CD14-positive monocyte (primary cell): ENCODE measurements around the gene GSTM4. TPM values are rescaled to one million over a fixed set of nuclear protein-coding genes. Genes with fewer than 3 reads are reported as not detected.

Source experiments
- DNase-seq, 3 donors: peaks; one replicate each; pipeline ENCODE4 v3.0.0-alpha.2; 2011 to 2022
- H2AFZ ChIP-seq: 2 replicates; pipeline ENCODE4 v1.6.0; 2012; ENCODE audit warnings: mild to moderate bottlenecking, low read depth, low read length, inconsistent platforms; ENCODE audit not compliant: insufficient read depth, poor library complexity, severe bottlenecking
- H3K27ac ChIP-seq, 2 donors: 1 replicate in 1 of 2; 2 replicates in 1 of 2; pipeline ENCODE4 v1.5.1; 2012 to 2013; ENCODE audit warnings: low read length in 2 of 2, control low read depth in 1 of 2, inconsistent platforms in 1 of 2, low read depth in 1 of 2, mild to moderate bottlenecking in 1 of 2
- H3K27me3 ChIP-seq, 2 donors: one replicate each; pipeline versions ENCODE4 v1.6.0 to v1.6.1; 2011 to 2013; ENCODE audit warnings: low read length in 2 of 2; ENCODE audit not compliant: control insufficient read depth in 2 of 2, insufficient read depth in 2 of 2
- H3K36me3 ChIP-seq, 2 donors: replicated peaks in 1 of 2; 1 replicate in 1 of 2; 2 replicates in 1 of 2; pipeline versions ENCODE4 v1.5.1 to v1.6.1; 2012 to 2013; ENCODE audit warnings: low read length in 2 of 2, control low read depth in 1 of 2, inconsistent platforms in 1 of 2, mild to moderate bottlenecking in 1 of 2; ENCODE audit not compliant: insufficient read depth in 2 of 2, control insufficient read depth in 1 of 2
- H3K4me1 ChIP-seq, 2 donors: 1 replicate in 1 of 2; 2 replicates in 1 of 2; pipeline versions ENCODE4 v1.5.1 to v1.6.1; 2012 to 2013; ENCODE audit warnings: low read length in 2 of 2, control low read depth in 1 of 2, inconsistent platforms in 1 of 2, mild to moderate bottlenecking in 1 of 2, moderate library complexity in 1 of 2; ENCODE audit not compliant: insufficient read depth in 2 of 2, control insufficient read depth in 1 of 2
- H3K4me2 ChIP-seq: replicated peaks from 2 replicates; pipeline ENCODE3; 2012; ENCODE audit warnings: low read length, moderate library complexity, mild to moderate bottlenecking; ENCODE audit not compliant: poor library complexity, severe bottlenecking; ENCODE audit errors: extremely low read depth
- H3K4me3 ChIP-seq, 3 experiments: fragments of 200-600 bp in 1 of 3; sonication (generic) in 1 of 3; replicated peaks in 1 of 3; 1 replicate in 2 of 3; 2 replicates in 1 of 3; pipeline ENCODE4 v1.5.1; 2011 to 2013; ENCODE audit warnings: low read length in 3 of 3, mild to moderate bottlenecking in 3 of 3, control low read depth in 2 of 3, low read depth in 2 of 3, inconsistent platforms in 1 of 3, moderate library complexity in 1 of 3
- H3K79me2 ChIP-seq: 2 replicates; pipeline ENCODE4 v1.6.0; 2012; ENCODE audit warnings: mild to moderate bottlenecking, control low read depth, inconsistent platforms, low read length, moderate library complexity; ENCODE audit not compliant: insufficient read depth
- H3K9ac ChIP-seq: 2 replicates; pipeline ENCODE4 v1.6.0; 2017; ENCODE audit warnings: low read length, mild to moderate bottlenecking; ENCODE audit not compliant: insufficient read depth, poor library complexity, severe bottlenecking
- H3K9me3 ChIP-seq, 2 donors: replicated peaks in 1 of 2; 1 replicate in 1 of 2; 2 replicates in 1 of 2; pipeline versions ENCODE4 v1.5.1 to v1.6.1; 2012 to 2013; ENCODE audit warnings: low read length in 2 of 2, control low read depth in 1 of 2; ENCODE audit not compliant: control insufficient read depth in 1 of 2, insufficient read depth in 1 of 2
- H4K20me1 ChIP-seq: 2 replicates; pipeline ENCODE4 v1.6.0; 2012; ENCODE audit warnings: mild to moderate bottlenecking, low read length, control low read depth, moderate library complexity; ENCODE audit not compliant: insufficient read depth
- H3K27ac Mint-ChIP-seq, 7 donors: one replicate each; pipeline ENCODE4 v1.8.0; 2020; ENCODE audit warnings: mild to moderate bottlenecking in 7 of 7, mixed read lengths in 7 of 7, moderate library complexity in 6 of 7, inconsistent platforms in 2 of 7
- H3K27me3 Mint-ChIP-seq, 3 donors: one replicate each; pipeline ENCODE4 v1.8.0; 2021 to 2022; ENCODE audit warnings: low read depth in 3 of 3, mild to moderate bottlenecking in 3 of 3, mixed read lengths in 3 of 3, moderate library complexity in 3 of 3, inconsistent platforms in 1 of 3
- H3K36me3 Mint-ChIP-seq, 2 donors: one replicate each; pipeline ENCODE4 v1.8.0; 2020; ENCODE audit warnings: mixed read lengths in 2 of 2, inconsistent platforms in 1 of 2, mild to moderate bottlenecking in 1 of 2
- H3K4me1 Mint-ChIP-seq: one replicate; pipeline ENCODE4 v1.8.0; 2020; ENCODE audit warnings: mild to moderate bottlenecking, mixed read lengths
- H3K4me3 Mint-ChIP-seq, 2 donors: one replicate each; pipeline ENCODE4 v1.8.0; 2020; ENCODE audit warnings: mild to moderate bottlenecking in 2 of 2, mixed read lengths in 2 of 2, moderate library complexity in 1 of 2
- H3K9me3 Mint-ChIP-seq, 7 donors: one replicate each; pipeline ENCODE4 v1.8.0; 2020 to 2022; ENCODE audit warnings: mixed read lengths in 7 of 7, mild to moderate bottlenecking in 6 of 7, moderate library complexity in 6 of 7, inconsistent platforms in 2 of 7
- WGBS: methylation state at CpG from one replicate; pipeline ENCODE4 v1.1.5; 2013; ENCODE audit warnings: missing lambda C conversion rate; ENCODE audit not compliant: insufficient coverage; 5-methylcytosine and 5-hydroxymethylcytosine counted together
- intact Hi-C, 2 donors: fragments of 100-400 bp; cut with micrococcal nuclease; formaldehyde crosslinking; loops; one replicate each; pipeline versions ENCODE4 v1.15.0 to v1.15.1; 2023
- polyA plus RNA-seq, 3 donors: library from polyadenylated mRNA; depleted of rRNA in 1 of 3; unstranded in 2 of 3; stranded (reverse) in 1 of 3; fragments of 300-500 nt in 2 of 3; fragments of >200 nt in 1 of 3; fragmentation: Illumina TruSeq in 2 of 3; gene quantifications; 1 replicate in 2 of 3; 2 replicates in 1 of 3; pipeline ENCODE4 v1.2.3, GENCODE V29; 2012 to 2021
- TF ChIP-seq, protein P1 (sequence below): fragments of 200-600 bp; IDR thresholded peaks from one replicate; pipeline ENCODE4 v1.8.0; 2022; ENCODE audit warnings: antibody characterized with exemption, mild to moderate bottlenecking

The GSTM4 gene
- polyA plus RNA-seq, 3 donors: 11.9 to 22.9 (median 15.9) TPM

DNA sequence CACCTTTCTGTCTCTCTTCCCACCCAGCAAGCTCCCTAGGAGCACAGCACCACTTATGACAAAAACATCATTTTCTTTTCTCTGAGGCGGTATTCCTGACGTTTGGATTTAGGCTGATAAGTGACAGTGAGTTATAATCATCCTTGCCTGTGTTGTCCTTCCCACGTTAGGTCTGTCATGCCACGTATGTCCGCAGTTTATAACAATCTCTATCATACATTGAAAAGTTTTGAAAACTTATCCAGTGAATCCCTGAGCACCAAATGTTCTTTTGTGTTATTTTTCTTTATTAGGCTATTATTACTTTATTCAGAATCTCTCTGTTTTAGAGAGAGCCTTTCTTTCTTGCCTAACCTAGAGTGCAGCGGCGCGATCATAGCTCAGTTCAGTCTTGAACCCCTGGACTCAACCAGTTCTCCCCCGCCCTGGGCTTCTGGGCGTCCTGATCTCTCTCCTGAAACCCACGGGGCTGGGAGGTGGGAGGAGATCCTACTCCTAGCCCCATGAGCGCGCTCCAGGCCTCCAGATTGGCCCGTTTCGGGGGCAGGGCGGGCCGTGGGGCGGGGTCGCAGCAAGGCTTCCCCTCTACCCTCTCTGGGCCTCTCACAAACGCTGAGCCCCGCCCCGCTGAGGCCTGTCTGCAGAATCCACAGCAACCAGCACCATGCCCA, 11.7 kb downstream of the GSTM4 start, which contains the start of gene GSTM2:
GSTM2 (plus strand) TSS at position 606 of the 671 bp plus-strand sequence; CDS start at position 665, 59 bp downstream.
- H3K27ac ChIP-seq: no peak within 1 kb of the TSS
- Mint-ChIP-seq H3K27me3 (peaks cover 3 to 10% (median 4%) of the 10 kb centered on the region in 3 donors), H3K27ac (peak within 1 kb of the TSS in 2 of 7 donors; percentile 22 to 46), H3K4me1 (peaks cover 22% of the 10 kb centered on the region), H3K9me3 (peaks cover 0 to 8% (median 0%) of the 10 kb centered on the region in 7 donors), H3K4me3 (peak within 1 kb of the TSS; percentile 77 to 85), H3K36me3 (peaks cover 2 to 3% of the 10 kb centered on the region in 2 donors)
- TF ChIP-seq, protein P1, sequence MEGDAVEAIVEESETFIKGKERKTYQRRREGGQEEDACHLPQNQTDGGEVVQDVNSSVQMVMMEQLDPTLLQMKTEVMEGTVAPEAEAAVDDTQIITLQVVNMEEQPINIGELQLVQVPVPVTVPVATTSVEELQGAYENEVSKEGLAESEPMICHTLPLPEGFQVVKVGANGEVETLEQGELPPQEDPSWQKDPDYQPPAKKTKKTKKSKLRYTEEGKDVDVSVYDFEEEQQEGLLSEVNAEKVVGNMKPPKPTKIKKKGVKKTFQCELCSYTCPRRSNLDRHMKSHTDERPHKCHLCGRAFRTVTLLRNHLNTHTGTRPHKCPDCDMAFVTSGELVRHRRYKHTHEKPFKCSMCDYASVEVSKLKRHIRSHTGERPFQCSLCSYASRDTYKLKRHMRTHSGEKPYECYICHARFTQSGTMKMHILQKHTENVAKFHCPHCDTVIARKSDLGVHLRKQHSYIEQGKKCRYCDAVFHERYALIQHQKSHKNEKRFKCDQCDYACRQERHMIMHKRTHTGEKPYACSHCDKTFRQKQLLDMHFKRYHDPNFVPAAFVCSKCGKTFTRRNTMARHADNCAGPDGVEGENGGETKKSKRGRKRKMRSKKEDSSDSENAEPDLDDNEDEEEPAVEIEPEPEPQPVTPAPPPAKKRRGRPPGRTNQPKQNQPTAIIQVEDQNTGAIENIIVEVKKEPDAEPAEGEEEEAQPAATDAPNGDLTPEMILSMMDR: no peak
- no peaks in the 10 kb centered on the region for H3K36me3 ChIP-seq
- H3K9me3 ChIP-seq: no peaks in the 10 kb centered on the region
- peak within 1 kb of the TSS; percentile 77 for H3K4me2 ChIP-seq
- H3K4me3 ChIP-seq: peak within 1 kb of the TSS; percentile 19 to 61 (median 24)
- intact Hi-C loops: no loop called here
- 0% methylated on average over 3 of the region's 22 CpGs for WGBS
- H3K9ac ChIP-seq: no peak within 1 kb of the TSS
- H2AFZ ChIP-seq: peak within 1 kb of the TSS; percentile 75
- H3K4me1 ChIP-seq: peaks cover 9 to 12% of the 10 kb centered on the region in 2 donors
- no peaks in the 10 kb centered on the region for H4K20me1 ChIP-seq
- H3K27me3 ChIP-seq: no peaks in the 10 kb centered on the region
- peak; percentile 50 to 55 (median 55) for DNase-seq
- no peaks in the 10 kb centered on the region for H3K79me2 ChIP-seq

DNA sequence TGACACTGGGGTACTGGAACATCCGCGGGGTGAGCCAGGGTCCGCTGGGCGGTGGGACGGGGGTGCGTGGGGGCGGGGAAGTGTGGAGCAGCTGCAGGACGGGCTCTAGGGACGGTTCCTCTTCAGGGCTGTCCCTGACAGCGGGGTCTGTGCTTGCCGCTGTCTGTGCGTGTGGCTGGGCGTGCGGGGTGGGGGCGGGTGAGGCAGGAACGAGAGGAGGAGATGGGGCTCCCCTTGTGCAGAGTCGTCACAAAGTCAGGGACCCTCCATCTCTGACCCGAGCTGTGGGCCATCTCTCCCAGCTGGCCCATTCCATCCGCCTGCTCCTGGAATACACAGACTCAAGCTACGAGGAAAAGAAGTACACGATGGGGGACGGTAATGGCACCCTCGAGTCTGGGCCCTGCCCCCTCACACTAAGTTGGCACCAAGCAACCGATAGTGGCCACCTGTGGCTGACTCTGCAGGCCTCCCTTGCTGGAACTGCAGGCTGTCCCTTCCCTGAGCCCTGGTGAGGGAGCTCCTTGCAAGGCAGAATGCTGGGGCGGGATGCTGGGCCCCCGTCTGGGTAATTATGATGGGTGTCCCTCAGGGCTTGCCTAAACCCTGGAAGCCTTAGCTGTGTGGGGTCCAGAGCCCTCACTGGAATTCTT, 12.3 kb downstream of the GSTM4 start:
- Histone ChIP-seq H3K4me3 (peak overlapping the region; percentile 19 to 61 (median 24)), H3K9me3 (no peaks in the 10 kb centered on the region), H3K27ac (no peak overlapping the region), H3K4me1 (peaks cover 9 to 12% of the 10 kb centered on the region in 2 donors), H3K27me3 (no peaks in the 10 kb centered on the region), H3K4me2 (peak overlapping the region; percentile 77), H3K36me3 (no peaks in the 10 kb centered on the region), H4K20me1 (no peaks in the 10 kb centered on the region), H3K9ac (no peak overlapping the region), H3K79me2 (no peaks in the 10 kb centered on the region), H2AFZ (peak overlapping the region; percentile 75)
- Mint-ChIP-seq H3K27me3 (peaks cover 3 to 10% (median 4%) of the 10 kb centered on the region in 3 donors), H3K36me3 (peaks cover 2 to 3% of the 10 kb centered on the region in 2 donors), H3K9me3 (peaks cover 0 to 8% (median 0%) of the 10 kb centered on the region in 7 donors), H3K4me3 (peak overlapping the region; percentile 77 to 85), H3K4me1 (peaks cover 22% of the 10 kb centered on the region), H3K27ac (peak overlapping the region in 2 of 7 donors; percentile 22 to 46)
- intact Hi-C loops: no loop called here
- TF ChIP-seq, protein P1: no peak
- 4% methylated on average over 14 of the region's 26 CpGs for WGBS
- no peak for DNase-seq
